ENCODE results near the gene RBFOX2. TPM values are rescaled to one million over a fixed set of nuclear protein-coding genes. Genes with fewer than 3 reads are reported as not detected.
"Not testable (repeated sequence)": the region's sequence is repeated elsewhere in the genome, so short reads cannot be mapped to it uniquely, and the experiment has no call there.

RBFOX2 gene
- polyA plus RNA-seq, 3 donors, result 123 to 136 (median 132) TPM

DNA sequence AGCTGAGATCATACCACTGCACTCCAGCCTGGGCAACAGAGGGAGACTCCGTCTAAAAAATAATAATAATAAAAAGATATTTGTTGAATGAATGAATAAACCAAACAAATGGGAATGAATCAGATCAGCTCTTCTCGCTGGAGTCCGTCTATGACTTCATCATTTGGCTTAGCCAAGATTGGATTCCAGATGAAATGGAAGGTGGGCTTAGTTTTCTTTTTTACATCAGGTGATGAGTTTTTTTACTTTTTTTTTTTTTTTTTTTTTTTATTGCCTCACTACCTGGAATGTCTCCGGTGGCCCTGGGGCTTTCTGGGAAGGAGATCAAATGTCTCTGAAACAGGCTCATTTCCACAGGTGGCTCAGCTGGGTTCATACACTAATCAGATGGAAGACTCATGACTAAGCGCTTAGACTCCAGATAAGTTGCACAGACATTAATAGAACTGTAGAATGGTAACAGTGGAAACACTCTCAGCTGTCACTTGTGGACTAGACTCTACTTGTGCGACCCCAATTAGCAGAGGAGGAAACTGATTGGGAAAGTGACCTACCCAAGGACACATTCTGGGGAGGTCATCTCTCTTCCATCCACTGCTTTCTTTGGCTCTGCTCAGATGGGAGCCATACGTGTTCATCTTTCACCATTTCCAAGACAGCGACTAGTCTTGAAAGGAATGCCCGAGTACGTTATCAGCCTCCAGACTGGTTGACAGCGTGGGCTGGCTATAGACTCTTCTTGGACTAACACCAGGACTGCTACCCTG is 20.5 kb upstream of the RBFOX2 start:
- no peak for DNase-seq (ENCODE audit: low read depth in 3 of 3, low spot score in 2 of 3)

DNA sequence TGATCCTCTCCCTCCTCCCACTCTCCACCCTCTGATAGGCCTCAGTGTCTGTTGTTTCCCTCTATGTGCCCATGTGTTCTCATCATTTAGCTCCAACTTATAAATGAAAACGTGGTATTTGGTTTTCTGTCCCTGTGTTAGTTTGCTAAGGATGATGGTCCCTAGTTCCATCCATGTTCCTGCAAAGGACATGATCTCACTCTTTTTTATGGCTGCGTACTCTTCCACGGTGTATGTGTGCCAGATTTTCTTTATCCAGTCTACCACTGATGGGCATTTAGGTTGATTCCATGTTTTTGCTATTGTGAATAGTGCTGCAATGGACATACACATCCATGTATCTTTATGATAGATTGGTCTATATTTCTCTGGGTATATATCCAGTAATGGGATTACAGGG is 15.9 kb upstream of the RBFOX2 start:
- not testable (repeated sequence) for DNase-seq (ENCODE audit: low read depth in 3 of 3, low spot score in 2 of 3)

DNA sequence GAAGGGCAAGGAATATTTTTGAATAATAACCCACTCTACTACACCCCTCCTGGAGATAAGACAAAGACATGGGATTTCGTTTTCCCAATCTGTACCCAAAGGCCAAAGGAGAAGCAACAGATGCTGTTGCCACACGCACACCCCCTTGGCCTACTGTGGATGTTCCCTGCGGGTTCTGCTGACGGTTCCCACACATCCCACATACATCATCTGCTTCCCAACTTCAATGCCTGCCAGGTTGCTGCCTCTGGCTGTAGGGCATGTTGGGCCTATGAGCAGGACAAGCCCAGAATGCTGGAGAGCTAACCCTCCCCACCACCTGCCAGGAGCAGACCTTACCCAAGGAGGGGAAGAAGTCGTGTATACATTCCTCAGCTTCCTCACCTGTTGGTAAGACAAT is 13.6 kb upstream of the RBFOX2 start:
- no peak for DNase-seq (ENCODE audit: low read depth in 3 of 3, low spot score in 2 of 3)

DNA sequence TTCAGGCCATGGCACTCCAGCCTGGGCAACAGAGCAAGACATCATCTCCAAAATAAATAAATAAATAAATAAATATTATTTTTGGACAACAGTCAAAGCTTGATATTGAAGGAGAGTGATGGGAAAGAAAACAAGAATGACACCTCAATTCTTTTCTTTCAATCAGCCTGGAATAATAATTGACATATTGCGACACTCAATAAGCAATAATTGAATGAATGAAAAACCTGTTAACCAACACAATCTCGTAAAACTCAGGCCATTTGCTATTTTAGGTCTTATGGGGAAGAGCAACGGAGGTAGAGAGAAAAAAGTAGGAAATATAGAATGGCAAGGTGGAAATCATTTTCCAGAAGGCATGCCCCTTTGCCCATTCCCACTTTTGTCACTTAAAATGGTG is 10.5 kb upstream of the RBFOX2 start:
- no peak for DNase-seq (ENCODE audit: low read depth in 3 of 3, low spot score in 2 of 3)

DNA sequence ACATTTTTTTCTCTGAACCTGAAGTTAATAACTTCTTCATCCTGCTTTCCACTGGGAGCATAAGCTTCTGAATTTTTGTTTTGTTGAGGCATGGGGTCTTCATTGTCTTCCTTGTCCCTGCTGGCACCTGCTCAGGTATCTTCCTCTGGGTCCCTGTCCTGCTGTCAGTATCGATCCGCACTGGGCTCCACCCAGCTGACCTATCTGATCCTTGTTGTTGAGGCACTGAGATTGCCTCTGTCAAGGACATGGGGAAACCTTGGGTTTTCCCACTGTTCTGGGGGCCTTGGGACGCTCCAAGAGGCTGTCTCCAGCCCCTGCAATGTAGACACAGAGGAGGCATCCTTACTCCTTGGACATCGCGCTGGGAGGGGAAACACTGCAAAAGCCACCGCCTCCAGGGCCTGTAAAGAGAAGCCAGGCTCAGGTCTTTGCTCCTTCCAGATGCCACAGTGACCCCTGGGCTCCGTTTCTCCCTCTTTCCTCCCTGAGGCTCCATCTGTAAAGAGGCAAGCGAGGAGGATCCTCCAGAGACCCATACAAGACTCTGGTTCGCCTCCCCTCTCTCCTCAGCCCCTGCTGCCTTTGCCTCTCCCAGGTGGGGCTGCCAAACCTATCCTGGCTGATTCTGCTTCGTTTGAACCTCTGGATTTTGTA is 8.6 kb upstream of the RBFOX2 start:
- DNase-seq (ENCODE audit: low read depth in 3 of 3, low spot score in 2 of 3), result no peak

DNA sequence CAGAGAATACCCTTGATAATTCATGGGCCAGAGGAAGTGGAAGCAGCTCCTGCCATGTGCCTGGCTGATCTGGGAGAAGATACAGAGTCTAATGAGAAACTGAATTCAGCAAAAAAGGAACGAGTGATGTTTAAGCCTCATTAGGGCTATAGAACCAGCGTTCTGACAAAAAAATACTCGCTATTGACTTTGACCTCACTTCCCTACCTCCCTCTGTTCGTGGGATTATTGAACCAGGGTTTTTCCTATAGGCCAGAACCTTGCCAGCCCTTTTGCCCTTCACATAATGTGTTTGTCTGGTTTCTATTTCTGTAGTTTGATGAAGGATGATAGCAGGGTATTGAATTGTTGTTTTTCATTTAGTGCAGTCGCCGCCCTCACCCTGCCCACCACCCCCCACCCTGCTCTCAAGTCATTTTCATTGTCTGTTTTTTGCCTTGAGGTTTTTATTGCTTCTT is 7.6 kb upstream of the RBFOX2 start:
- no peak for DNase-seq (ENCODE audit: low read depth in 3 of 3, low spot score in 2 of 3)

DNA sequence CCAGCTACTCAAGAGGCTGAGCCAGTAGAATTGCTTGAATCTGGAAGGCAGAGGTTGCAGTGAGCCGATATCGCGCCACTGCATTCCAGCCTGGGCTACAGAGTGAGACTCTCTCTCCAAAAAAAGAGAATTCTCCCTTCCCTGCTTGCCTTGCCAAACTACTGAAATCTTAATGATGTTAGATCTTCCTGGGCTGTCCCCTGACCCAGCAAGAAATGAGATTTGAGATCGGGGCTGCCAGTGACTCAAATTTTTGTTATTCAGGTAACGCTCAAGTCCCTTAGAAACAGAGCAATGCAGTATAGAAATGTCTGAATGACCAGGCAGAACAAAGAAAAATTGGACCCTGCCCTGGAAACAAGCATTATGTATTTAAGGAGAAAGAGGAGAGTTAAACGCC is 4.0 kb upstream of the RBFOX2 start:
- DNase-seq (ENCODE audit: low read depth in 3 of 3, low spot score in 2 of 3), result no peak

DNA sequence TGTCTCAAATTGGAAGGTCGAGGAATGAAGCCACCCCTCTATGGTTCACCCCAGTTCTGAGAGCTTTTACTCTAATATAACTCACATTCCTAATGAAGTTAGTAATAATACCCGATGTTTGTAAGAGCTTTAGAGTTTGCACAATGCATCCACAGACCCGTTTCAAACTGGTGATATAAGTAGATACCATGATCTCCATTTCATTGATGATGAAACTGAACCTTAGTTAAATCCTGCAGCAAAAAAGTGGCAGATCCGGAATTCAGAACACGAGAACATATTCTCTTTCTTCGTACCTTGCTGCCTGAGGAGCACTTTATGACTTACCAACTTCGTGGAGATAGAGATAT is 757 bp upstream of the RBFOX2 start:
- DNase-seq (ENCODE audit: low read depth in 3 of 3, low spot score in 2 of 3), result no peak

DNA sequence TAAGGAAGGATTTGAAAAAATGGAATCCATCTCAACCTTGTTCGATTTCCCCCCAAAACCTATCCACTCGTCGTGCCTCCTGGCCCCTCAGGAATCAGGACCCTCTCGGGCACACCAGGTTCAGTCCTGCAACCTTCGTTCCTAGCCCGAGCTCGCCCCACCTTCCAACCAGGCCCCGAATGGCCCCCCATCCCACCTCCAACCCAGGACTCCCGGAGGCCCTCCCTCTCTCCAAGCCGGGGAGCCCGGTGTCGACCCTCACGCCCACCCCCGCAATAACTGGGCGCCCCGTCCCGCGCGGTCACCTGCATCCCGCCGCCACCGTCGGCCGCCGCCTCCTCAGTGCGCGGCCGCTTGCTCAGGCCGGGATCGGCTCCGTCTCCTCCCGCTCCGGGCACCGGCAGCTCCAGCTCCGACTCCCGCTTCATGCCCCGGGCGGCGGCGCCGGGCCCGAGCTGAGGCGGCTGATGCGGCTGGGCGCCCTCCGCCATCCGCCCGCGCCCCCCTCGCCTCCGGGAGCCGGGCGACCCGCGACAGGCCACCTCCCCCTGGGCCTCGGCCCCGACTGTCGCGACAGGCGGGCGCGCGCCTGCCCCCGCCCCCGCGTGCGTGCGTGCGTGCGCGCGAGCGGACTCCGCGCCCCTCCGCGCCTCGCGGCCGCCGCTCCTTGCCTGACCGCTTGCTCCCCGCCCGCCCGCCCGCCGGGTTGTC is 534 bp downstream of the RBFOX2 start:
- no peak for DNase-seq (ENCODE audit: low read depth in 3 of 3, low spot score in 2 of 3)

DNA sequence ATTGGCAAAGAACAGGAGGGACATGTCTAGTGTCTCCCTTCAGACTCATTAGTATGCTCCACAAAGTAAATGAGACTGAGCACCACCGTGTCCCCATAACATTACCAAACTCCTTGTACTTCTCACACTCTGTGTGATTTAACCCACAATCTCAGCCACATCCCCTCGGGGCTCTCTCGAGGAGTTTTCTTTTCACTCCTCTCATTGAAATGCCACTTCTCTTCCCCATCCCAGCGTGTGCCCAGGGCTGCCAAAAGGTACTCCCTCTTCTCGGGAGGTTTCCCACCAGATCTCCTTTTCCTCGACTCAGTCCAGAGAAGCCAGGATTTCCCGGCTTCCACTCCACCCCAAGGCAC is 1.1 kb downstream of the RBFOX2 start:
- DNase-seq (ENCODE audit: low read depth in 3 of 3, low spot score in 2 of 3), result no peak

DNA sequence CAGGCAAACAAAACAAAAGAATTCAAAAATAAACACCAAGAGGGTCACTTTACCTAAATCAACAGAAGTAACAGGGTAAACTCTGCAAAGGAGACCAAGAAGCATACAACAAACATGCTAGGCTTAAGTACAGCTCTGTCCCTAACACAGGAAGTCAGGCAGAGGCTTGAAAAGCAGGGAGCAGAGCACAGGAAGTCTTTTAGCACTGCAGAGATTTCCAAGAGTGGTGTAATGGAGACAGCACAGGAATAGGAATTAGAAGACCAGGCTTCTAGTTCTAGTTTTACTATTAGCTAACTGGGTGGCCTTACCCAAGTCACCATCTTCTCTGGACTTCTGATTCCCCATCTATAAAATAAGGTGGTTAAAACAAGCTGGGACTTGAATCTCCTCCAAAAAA is 1.9 kb downstream of the RBFOX2 start:
- DNase-seq (ENCODE audit: low read depth in 3 of 3, low spot score in 2 of 3), result no peak

DNA sequence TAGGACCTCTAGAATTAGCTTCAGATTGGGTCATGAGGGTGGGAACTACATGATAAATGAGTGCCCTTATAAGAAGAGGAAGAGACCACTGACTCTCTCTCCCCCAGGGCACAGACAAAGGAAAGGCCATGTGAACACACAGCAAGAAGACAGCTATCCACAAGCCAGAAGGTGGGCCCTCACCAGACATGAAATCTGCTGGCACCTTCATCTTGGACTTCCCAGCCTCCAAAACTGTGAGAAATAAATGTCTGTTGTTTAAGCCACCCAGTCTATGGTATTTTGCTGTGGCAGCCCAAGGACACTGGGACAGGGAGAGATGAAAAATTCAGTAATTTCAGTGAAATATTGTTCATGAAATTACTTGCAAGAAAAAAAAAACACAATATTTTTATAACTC is 5.9 kb downstream of the RBFOX2 start:
- no peak for DNase-seq (ENCODE audit: low read depth in 3 of 3, low spot score in 2 of 3)

DNA sequence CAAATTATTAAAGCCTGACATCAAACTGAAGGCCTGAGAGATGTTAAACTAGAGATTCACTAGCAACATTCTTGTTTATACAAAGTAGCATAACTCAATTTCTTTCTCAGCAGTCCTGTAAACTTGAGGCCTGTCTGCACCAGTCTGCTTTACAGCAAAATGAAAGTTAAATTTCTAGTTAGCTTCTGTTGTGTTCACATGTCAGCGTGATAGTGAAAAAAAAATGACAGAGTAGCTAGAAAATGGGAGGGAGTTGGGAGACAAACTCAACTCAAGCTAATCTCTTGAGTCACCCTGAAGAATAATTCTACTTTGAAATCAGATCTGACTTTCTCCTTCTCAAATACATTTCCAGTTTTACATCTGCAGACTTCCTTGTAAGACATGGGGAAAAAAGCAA is 6.5 kb downstream of the RBFOX2 start:
- DNase-seq (ENCODE audit: low read depth in 3 of 3, low spot score in 2 of 3), result no peak

DNA sequence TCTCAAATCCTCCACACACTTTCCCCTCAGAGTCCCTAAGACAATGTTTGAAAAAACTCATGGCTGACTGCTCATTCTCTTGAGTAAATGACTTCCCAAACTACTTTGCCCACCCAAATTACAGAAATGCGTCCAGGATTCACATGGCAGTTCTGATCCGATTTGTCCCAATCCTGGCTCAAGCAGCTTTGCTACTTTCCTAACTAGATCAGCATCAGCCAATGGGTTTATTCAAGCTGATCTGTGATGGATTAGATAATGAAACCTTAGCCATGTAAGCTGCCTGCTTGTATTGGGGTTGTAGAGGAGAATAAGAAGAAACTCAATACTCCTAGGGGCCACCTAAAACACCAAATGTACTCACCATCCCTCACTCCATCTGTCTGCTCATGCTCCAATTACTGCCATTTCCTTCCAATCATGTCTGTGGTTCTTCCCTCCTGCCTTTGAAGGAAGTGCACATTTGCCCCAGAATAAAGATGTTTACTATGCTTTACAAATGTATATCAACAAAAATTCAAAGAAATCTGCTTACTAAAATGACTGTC is 6.9 kb downstream of the RBFOX2 start:
- DNase-seq (ENCODE audit: low read depth in 3 of 3, low spot score in 2 of 3), result no peak

DNA sequence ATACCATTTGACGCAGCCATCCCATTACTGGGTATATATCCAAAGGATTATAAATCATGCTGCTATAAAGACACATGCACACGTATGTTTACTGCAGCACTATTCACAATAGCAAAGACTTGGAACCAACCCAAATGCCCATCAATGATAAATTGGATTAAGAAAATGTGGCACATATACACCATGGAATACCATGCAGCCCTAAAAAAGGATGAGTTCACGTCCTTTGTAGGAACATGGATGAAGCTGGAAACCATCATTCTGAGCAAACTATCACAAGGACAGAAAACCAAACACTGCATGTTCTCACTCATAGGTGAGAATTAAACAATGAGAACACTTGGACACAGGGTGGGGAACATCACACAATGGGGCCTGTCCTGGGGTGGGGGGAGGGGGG is 7.8 kb downstream of the RBFOX2 start:
- not testable (repeated sequence) for DNase-seq (ENCODE audit: low read depth in 3 of 3, low spot score in 2 of 3)

DNA sequence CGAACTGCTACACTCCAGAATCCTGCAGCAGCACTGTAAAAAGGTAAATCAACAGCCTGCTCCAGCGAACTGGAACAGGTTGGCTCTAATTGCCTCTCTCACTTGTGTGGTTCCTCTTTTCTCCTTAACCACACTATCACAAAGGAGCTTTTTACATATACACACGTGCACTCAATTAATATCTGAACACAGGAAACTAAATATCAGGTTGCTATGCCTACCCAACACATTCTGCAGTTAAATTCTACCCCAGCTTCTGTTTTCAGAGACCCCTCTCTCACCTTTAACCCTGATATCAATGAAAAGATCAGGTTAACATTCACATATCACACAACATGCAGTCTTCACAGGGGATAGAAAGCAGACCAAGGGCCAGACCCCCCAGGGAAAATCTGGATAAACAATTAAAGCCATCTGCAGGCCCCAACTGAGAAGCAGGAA is 11.0 kb downstream of the RBFOX2 start:
- DNase-seq (ENCODE audit: low read depth in 3 of 3, low spot score in 2 of 3), result no peak

DNA sequence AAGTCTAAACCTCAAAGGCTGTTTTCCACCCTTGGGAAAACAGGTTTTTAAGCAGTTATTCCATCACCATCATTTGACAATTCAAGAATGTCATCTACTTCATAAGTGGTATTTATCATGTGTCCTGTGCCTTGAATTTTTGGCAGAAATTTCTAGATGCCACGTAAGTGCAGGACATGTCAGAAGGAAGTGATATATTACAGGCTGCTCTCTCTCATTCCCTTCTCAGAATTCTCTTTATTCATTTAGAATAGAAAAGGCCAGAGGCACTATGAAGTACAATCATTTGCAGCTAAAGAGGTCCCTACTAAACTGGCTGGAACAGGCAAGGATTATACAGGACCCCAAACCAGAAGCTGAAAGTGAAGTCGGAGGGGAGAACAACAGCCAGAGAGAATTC is 11.9 kb downstream of the RBFOX2 start:
- no peak for DNase-seq (ENCODE audit: low read depth in 3 of 3, low spot score in 2 of 3)

DNA sequence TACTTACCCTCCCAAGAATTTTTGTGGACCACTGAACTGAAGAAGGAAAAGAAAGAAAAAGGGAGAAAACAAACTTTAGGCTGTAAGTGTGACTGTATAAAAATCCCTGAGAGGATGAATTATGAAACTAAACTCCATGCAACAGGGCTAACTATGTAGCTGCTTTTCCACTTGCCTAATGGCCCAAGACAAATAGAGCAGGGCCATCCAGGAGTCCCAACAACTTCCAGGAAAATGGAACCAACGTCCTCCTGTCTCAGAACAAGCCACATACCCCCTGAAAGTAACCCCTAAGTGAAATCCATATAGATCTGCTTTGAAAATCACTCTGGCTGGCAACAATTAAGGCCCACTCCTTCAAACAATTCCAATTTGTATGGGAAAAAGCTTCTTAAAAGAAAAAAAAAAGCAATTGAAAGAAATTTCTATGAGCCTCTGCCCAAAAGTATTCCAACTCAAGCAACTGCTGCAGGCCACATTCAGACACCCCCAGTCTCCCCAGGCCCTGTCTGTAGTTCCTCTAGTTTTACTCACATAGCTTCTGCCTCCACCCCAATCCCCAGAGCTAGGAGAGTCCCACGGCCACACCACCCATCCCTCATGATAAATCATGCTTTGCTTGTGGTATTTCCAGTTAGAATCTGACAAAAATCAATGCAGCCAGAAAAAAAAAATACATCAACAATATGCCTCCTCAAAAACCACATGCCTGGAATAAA is 12.7 kb downstream of the RBFOX2 start:
- DNase-seq (ENCODE audit: low read depth in 3 of 3, low spot score in 2 of 3), result no peak

DNA sequence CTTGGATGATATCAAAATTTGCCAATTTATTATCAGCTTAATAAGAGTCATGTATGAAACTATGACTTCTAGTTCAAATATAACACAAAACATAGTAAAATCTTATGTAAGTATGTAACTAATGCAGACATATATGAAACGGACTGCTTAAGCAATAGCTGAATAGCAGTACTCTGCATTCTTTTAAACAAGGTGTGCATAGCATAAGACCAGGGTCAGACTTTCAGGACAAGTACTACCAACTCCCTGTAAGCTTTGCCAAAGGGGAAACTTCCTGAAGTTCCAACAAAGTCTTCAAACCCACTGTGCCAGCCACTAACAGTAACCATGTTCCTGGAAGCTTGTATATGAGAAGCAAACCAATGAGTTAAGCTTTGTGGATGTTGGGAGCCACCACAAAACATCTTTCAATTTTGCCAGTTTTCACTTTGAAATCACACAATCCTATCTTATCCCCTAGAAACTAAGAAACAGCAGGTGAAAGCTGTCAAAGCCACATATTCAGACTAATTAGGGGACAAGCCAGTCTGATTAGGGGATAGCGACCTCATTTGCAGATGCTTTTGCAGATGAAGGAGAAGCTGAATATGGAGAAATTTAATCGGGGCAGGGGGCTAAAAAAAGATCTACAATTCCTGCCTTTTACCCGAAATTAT is 13.3 kb downstream of the RBFOX2 start:
- DNase-seq (ENCODE audit: low read depth in 3 of 3, low spot score in 2 of 3), result no peak

DNA sequence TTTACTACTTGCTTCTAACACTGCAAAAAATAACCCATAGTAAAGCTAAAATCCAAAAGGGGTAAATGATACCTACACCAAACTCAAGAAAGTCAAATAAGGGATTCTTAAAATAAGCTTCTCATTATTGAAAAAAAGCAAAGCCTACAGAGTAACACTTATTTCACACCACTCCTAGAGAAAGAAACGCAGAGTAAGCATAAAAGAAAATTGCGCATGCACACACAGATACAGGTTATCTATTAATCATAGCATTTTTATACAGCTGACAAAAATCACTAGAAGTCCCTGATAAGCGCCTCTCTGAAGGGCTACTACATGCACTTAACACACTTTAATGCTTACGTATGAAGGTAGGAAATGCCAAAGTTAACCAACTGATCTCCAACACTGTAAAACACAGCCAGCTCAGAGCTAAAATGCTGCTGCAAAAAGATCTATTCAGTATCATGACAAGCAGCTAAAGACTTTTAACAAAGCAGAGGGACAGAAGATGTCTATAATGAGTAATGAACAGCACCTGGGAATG is 14.0 kb downstream of the RBFOX2 start:
- no peak for DNase-seq (ENCODE audit: low read depth in 3 of 3, low spot score in 2 of 3)
